GM19467 (cell line): Measurements from ENCODE around the gene PYY.
"Not testable (repeated sequence)": the region's sequence is repeated elsewhere in the genome, so short reads cannot be mapped to it uniquely, and the experiment has no call there.

Source experiments
- ATAC-seq: cut with Tn5 transposase; IDR thresholded peaks from one replicate; pipeline ENCODE4 v1.9.1; 2021; ENCODE audit warnings: mild to moderate bottlenecking, moderate library complexity; ENCODE audit not compliant: unreplicated experiment

The PYY gene

GRCh38 chr17:43949781-43950180, 4.0 kb downstream of the PYY start:
- ATAC-seq, result no peak

- no peak for ATAC-seq
Observed at GRCh38 chr17:43946781-43947180, 7.0 kb downstream of the PYY start.

- ATAC-seq, result no peak
Observed at GRCh38 chr17:43945074-43945829, 8.5 kb downstream of the PYY start.

GRCh38 chr17:43942051-43942685, 11.6 kb downstream of the PYY start, which contains the start of gene PPY:
TSS of gene PPY (minus strand) at chr17:43942476. CDS start at chr17:43941654, 822 bp downstream.
- ATAC-seq, result no peak

GRCh38 chr17:43940630-43941029, 13.1 kb downstream of the PYY start:
- no peak for ATAC-seq

GRCh38 chr17:43939886-43940285, 13.9 kb downstream of the PYY start:
- no peak for ATAC-seq

- ATAC-seq, result not testable (repeated sequence)
Observed at GRCh38 chr17:43939452-43939851, 14.3 kb downstream of the PYY start.

GRCh38 chr17:43938838-43939182, 14.9 kb downstream of the PYY start:
- no peak for ATAC-seq

- ATAC-seq, result no peak
Observed at GRCh38 chr17:43936434-43936833, 17.3 kb downstream of the PYY start.

- no peak for ATAC-seq
Observed at GRCh38 chr17:43935926-43936261, 17.8 kb downstream of the PYY start.

- no peak for ATAC-seq
Observed at GRCh38 chr17:43935204-43935925, 18.4 kb downstream of the PYY start.

- ATAC-seq, result no peak
Observed at GRCh38 chr17:43932923-43933322, 20.8 kb downstream of the PYY start.

GRCh38 chr17:43932357-43932756, 21.4 kb downstream of the PYY start:
- no peak for ATAC-seq

- no peak for ATAC-seq
Observed at GRCh38 chr17:43931062-43931571, 22.6 kb downstream of the PYY start.

GRCh38 chr17:43928609-43929008, 25.1 kb downstream of the PYY start:
- no peak for ATAC-seq

- ATAC-seq, result not testable (repeated sequence)
Observed at GRCh38 chr17:43927929-43928328, 25.8 kb downstream of the PYY start.

- no peak for ATAC-seq
Observed at GRCh38 chr17:43927060-43927864, 26.5 kb downstream of the PYY start.

- no peak for ATAC-seq
Observed at GRCh38 chr17:43924558-43924957, 29.2 kb downstream of the PYY start.

GRCh38 chr17:43920500-43921095, 33.1 kb downstream of the PYY start:
- no peak for ATAC-seq

GRCh38 chr17:43918026-43918389, 35.7 kb downstream of the PYY start:
- no peak for ATAC-seq
